Esophagus squamous epithelium (tissue), 5 donors: ENCODE measurements around the gene DGKD. TPM values are rescaled to one million over a fixed set of nuclear protein-coding genes. Genes with fewer than 3 reads are reported as not detected.
"Not testable (repeated sequence)": the region's sequence is repeated elsewhere in the genome, so short reads cannot be mapped to it uniquely, and the experiment has no call there.

Source experiments
- DNase-seq: peaks from one replicate; lab custom pipeline; 2025; lab: John Stamatoyannopoulos, UW
- H3K27ac ChIP-seq, 4 donors: fragments of 200-600 bp; sonication (generic); one replicate each; pipeline ENCODE4 v1.5.1; 2016 to 2019; ENCODE audit warnings: mild to moderate bottlenecking in 1 of 4
- H3K27me3 ChIP-seq, 4 donors: fragments of 200-600 bp; sonication (generic); 1 replicate in 3 of 4; 2 replicates in 1 of 4; pipeline versions ENCODE4 v1.5.1 to v1.6.0; 2017 to 2021; ENCODE audit warnings: antibody characterized with exemption in 1 of 4
- H3K36me3 ChIP-seq, 3 donors: fragments of 200-600 bp; sonication (generic); one replicate each; pipeline ENCODE4 v1.5.1; 2016 to 2019
- H3K4me1 ChIP-seq, 3 donors: fragments of 200-600 bp; sonication (generic); one replicate each; pipeline ENCODE4 v1.5.1; 2017 to 2019
- H3K4me3 ChIP-seq, 4 donors: fragments of 200-600 bp; sonication (generic); 1 replicate in 3 of 4; 2 replicates in 1 of 4; pipeline ENCODE4 v1.5.1; 2016 to 2019; ENCODE audit warnings: mild to moderate bottlenecking in 2 of 4, moderate library complexity in 1 of 4
- H3K9me3 ChIP-seq, 3 donors: fragments of 200-600 bp; sonication (generic); one replicate each; pipeline ENCODE4 v1.5.1; 2016 to 2019
- CTCF ChIP-seq, 6 experiments: fragments of 450-650 bp in 4 of 6; fragments of 200-600 bp in 2 of 6; sonication (generic) in 2 of 6; IDR thresholded peaks; one replicate each; pipeline ENCODE4 v1.5.1; 2016 to 2019; ENCODE audit warnings: antibody characterized with exemption in 6 of 6, mild to moderate bottlenecking in 4 of 6, moderate library complexity in 4 of 6
- POLR2A ChIP-seq, 4 donors: fragments of 450-650 bp; IDR thresholded peaks; one replicate each; pipeline ENCODE4 v1.6.1; 2017; ENCODE audit warnings: antibody characterized with exemption in 4 of 4, mild to moderate bottlenecking in 4 of 4, moderate library complexity in 3 of 4
- WGBS, 2 donors: methylation state at CpG; one replicate each; pipeline ENCODE4 v1.1.5; 2018; 5-methylcytosine and 5-hydroxymethylcytosine counted together
- intact Hi-C: fragments of 100-400 bp; cut with DNase I; formaldehyde crosslinking; loops from one replicate; pipeline ENCODE4 v1.15.0; 2022
- total RNA-seq, 4 donors: library from RNA; depleted of rRNA; stranded (reverse); fragments of >200 nt; gene quantifications; one replicate each; pipeline ENCODE4 v1.1.0, GENCODE V29; 2016
- donor health status: DM: yes; HTN: yes; CAD: no.

DGKD gene
- total RNA-seq, 4 donors from 2014 or later = 2.3 to 10.9 (median 4.2) TPM

GRCh38 chr2:233389601-233390125, 35.4 kb downstream of the DGKD start:
- WGBS, 2 donors = 91 to 95% methylated on average over 8 of the region's 8 CpGs

GRCh38 chr2:233395687-233396086, 41.4 kb downstream of the DGKD start:
- TF ChIP-seq POLR2A (IDR thresholded peaks at IDR 0.05) (no peak), CTCF (IDR thresholded peaks at IDR 0.05) (no peak)
- WGBS, 2 donors = 95 to 98% methylated on average over 7 of the region's 7 CpGs
- intact Hi-C loops = no loop called here
- Histone ChIP-seq H3K27ac (no peak overlapping the region), H3K4me1 (peaks cover 0 to 6% (median 0%) of the 10 kb centered on the region in 3 donors), H3K9me3 (no peaks in the 10 kb centered on the region), H3K36me3 (peaks cover 0 to 4% (median 0%) of the 10 kb centered on the region in 3 donors), H3K4me3 (no peak overlapping the region), H3K27me3 (no peaks in the 10 kb centered on the region)
- DNase-seq = no peak

More at GRCh38 chr2:233389601-233390125, 35.4 kb downstream of the DGKD start:
- H3K4me3 ChIP-seq = no peak overlapping the region
- H3K27me3 ChIP-seq = no peaks in the 10 kb centered on the region
- H3K36me3 ChIP-seq = peaks cover 0 to 16% (median 0%) of the 10 kb centered on the region in 3 donors
- intact Hi-C loops = no loop called here
- no peak for TF ChIP-seq CTCF (IDR thresholded peaks at IDR 0.05)
- TF ChIP-seq POLR2A (IDR thresholded peaks at IDR 0.05) = no peak
- DNase-seq = no peak
- peak overlapping the region in 1 of 4 donors; percentile 10 for H3K27ac ChIP-seq
- peaks cover 5 to 45% (median 29%) of the 10 kb centered on the region in 3 donors for H3K4me1 ChIP-seq
- H3K9me3 ChIP-seq = no peaks in the 10 kb centered on the region

DNA sequence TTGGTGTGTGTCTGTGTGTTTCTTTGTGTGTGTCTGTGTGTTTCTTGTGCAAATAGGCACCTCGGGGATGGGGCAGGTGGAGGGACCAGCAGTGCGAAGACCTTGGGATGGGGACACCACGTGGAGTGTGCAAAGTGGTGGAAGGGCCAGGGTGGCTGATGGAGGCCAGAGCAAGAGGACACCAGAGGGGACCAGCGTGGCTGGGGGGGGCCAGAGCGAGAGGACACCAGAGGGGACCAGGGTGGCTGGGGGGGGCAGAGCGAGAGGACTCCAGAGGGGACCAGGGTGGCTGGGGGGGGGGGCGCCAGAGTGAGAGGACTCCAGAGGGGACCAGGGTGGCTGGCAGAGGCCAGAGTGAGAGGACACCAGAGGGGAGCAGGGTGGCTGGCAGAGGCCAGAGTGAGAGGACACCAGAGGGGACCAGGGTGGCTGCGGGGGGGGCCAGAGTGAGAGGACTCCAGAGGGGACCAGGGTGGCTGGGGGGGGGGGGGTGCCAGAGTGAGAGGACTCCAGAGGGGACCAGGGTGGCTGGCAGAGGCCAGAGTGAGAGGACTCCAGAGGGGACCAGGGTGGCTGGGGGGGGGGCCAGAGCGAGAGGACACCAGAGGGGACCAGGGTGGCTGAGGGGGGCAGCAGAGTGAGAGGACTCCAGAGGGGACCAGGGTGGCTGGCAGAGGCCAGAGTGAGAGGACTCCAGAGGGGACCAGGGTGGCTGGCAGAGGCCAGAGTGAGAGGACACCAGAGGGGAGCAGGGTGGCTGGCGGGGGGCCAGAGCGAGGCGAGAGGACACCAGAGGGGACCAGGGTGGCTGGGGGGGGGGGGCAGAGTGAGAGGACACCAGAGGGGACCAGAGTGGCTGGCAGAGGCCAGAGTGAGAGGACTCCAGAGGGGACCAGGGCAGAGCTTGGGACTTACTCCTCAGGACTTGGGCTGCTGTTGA, 42.7 kb downstream of the DGKD start:
- H3K4me3 ChIP-seq, H3K9me3 ChIP-seq, H3K27ac ChIP-seq, intact Hi-C loops, H3K27me3 ChIP-seq, H3K4me1 ChIP-seq, DNase-seq, H3K36me3 ChIP-seq: not testable (repeated sequence)
- 81 to 94% methylated on average over 6 to 7 of the region's 12 CpGs for WGBS, 2 donors

DNA sequence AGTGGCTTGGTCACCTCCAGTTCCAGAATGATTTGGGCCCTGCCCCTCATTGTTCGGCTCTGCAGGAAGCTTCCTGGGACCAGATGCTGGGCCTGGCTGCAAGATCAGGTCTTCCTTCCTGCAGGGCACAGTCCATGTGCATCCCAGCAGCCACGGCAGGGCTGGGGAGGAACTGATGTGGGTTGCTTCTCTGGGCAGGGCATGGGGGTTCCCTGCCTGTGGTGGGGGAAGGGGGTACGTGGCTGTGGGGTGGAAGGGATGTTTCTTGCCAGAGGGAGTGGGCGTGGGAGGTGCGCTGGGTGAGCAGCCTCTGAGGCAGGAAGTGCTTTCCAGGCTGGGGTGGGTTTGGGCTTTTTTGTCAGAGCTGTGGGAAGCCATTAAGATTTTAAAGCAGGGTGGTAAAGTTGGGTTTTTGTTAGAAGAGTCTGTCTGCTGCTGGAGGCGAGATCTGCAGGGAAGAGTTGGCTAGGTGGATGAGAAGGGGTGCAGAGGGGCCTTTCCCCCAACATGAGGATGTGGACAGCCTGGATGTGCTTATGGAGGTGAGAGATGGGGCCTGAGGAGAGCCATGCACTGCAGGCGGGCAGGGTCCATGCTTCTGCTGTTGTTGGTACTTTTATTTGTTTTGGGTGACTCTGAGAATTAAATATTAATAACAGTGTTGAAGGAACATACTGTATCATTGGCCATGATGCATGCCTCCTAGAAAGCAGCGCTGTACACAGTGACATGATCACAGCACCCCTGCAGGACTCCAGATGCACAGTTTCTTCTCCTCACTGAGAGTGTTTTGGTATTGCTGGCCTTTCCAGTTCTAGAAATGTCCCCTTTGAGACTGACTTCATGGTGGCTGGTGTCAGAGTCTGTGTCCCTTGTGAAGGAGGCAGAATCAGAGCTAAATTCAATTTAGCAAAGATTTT, 45.3 kb downstream of the DGKD start:
- DNase-seq = no peak
- no peaks in the 10 kb centered on the region for H3K27me3 ChIP-seq
- no peaks in the 10 kb centered on the region for H3K36me3 ChIP-seq
- no peak overlapping the region for H3K27ac ChIP-seq
- peaks cover 0 to 27% (median 0%) of the 10 kb centered on the region in 3 donors for H3K4me1 ChIP-seq
- no peaks in the 10 kb centered on the region for H3K9me3 ChIP-seq
- no peak overlapping the region for H3K4me3 ChIP-seq
- WGBS, 2 donors = 87 to 89% methylated on average over 3 to 7 of the region's 8 CpGs
- intact Hi-C loops = no loop called here
- TF ChIP-seq CTCF (IDR thresholded peaks at IDR 0.05) (no peak), POLR2A (IDR thresholded peaks at IDR 0.05) (no peak)

- no peak overlapping the region for H3K27ac ChIP-seq
- intact Hi-C loops = no loop called here
- H3K9me3 ChIP-seq = no peaks in the 10 kb centered on the region
- H3K4me1 ChIP-seq = peaks cover 0 to 27% (median 0%) of the 10 kb centered on the region in 3 donors
- no peaks in the 10 kb centered on the region for H3K27me3 ChIP-seq
- 92 to 100% methylated on average over 1 to 5 of the region's 6 CpGs for WGBS, 2 donors
- TF ChIP-seq CTCF (IDR thresholded peaks at IDR 0.05) = no peak
- no peak for TF ChIP-seq POLR2A (IDR thresholded peaks at IDR 0.05)
- DNase-seq = no peak
- H3K4me3 ChIP-seq = no peak overlapping the region
- H3K36me3 ChIP-seq = no peaks in the 10 kb centered on the region
These were observed 46.0 kb downstream of the DGKD start for GRCh38 chr2:233400341-233400740.
